Iris pigment epithelial cell (primary cell): ENCODE results near the gene TTLL11.

Experiments
- DNase-seq: peaks from one replicate; pipeline ENCODE4 v3.0.0-alpha.2; 2011; ENCODE audit warnings: low read depth

TTLL11 gene

GRCh38 chr9:122050167-122050566 is 42.9 kb downstream of the TTLL11 start:
- no peak for DNase-seq

GRCh38 chr9:122042056-122042455 is 51.1 kb downstream of the TTLL11 start:
- DNase-seq: no peak

DNA sequence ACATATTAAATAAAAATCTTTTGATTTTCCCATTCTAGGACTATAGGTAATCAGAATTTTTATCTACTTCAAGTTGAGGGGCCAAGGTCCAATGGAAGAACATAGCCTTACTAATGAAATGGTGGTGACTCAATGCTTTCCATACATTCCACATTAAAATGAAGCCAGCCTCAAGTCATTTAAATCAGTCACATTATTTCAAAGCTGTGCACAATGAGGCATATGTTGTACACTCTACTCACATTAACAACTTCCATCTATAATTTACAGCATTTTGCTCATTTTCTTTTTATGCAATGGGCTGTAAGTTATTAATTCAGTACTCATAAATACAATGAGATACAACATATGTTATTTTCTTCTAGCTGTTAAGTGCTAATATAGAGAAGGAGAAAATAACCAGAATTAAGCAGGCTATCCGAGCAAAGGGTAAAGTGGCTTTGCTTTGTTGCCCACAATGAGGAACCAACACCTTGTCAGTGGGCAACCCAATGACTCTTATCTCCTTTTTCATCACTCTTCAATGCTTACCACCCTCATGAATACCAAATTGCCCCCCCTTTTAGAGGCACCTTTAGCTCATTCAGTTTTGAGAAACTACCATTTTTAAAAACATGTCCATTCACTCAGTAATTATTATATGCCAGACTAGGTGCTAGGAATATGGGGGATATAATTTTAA is 52.4 kb downstream of the TTLL11 start:
- no peak for DNase-seq

GRCh38 chr9:122039234-122039633 is 53.9 kb downstream of the TTLL11 start:
- DNase-seq: no peak

DNA sequence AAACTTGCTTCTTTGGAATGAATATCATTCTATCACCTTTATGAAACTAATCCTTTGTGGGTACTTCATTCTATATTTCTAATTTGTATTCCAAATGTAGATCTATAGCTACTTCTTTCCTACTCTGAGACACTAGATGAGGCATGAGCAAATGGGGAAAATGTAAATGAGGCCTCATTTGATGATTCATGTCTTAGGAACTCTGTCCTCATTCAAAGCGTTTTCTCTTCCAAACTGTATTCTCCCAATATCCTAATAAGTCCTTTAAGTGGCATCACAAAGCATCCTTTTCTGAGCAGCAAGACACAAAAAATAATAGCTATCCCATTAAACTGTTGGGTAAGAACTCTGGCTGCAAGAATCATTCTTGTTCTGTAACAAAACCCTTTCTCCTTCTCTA is 56.1 kb downstream of the TTLL11 start:
- DNase-seq: peak; percentile 42

GRCh38 chr9:122036408-122036807 is 56.7 kb downstream of the TTLL11 start:
- DNase-seq: no peak

GRCh38 chr9:122033775-122034373 is 59.2 kb downstream of the TTLL11 start:
- DNase-seq: no peak

- no peak for DNase-seq
Measured at GRCh38 chr9:122032346-122032745, 60.8 kb downstream of the TTLL11 start.

DNA sequence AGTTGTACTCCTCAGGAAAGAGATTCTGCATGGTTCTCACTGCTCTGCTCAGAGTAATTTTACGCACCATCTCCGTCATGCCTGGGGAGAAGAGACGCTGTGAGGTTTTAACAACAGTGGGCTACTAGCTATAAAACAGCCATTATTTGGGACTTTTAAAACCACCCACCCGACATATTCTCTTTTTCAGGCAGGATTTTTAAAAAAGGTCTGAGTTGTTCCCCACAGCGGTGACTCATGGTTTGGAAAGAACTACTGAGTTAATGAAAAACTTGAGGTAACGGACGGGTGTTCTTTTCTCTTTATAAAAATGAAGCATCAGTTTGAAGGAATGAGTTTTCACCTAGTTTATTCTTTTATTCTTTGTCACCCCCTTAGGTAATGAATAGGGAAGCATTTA is 61.3 kb downstream of the TTLL11 start:
- no peak for DNase-seq

DNA sequence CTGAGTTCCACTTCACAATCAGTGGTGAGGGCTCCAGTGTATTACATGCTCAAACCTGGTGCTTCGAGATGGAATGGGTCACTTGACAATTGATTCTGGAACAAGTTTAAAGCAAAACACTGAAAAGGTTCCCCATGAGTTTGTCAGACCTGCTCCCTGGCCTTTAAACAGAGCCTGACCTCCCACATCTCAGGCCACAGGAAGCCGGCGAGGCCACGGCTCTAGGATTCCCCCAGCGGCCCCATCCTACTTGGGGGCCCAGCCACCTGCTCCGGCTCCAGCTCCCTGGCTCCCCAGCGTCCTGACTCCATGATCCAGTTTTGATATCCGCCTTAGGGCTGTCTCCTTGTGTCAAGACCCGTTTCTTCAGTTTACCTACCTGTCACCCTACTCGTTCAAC is 62.0 kb downstream of the TTLL11 start:
- DNase-seq: no peak

GRCh38 chr9:122030357-122030756 is 62.8 kb downstream of the TTLL11 start:
- DNase-seq: no peak

DNA sequence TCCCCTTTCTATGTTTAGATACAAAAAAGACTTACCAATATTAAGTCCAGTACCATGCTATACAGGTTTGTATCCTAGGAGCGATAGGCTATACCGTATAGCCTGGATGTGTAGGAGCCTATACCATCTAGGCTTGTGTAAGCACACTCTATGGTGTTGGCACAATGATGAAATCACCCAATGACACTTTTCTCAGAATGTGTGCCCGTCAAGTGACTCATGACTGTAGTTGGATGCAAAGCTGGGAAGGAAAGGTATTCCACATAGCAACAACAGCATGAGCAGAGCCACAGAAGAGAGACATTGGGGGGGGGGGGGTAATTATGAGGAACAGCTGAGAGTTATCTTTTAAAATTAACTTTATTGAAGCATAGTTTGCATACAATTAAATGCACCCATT is 63.2 kb downstream of the TTLL11 start:
- no peak for DNase-seq

DNA sequence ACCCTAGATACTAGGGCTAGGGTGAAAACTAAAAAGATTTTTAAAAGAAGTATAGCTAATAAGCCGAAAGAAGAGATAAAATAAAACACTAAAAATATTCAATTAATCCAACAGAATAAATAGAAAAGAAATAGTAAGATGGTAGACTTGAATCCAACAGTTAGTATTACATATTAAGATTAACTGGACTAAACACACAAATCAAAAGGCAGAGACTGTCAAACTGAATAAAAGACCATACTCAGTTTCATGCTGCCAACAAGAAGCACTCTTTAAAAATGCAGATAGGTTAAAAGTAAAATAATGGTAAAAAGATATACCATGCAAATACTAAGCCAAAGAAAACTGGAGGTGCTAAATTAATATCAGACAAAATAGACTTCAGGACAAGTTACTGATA is 65.0 kb downstream of the TTLL11 start:
- no peak for DNase-seq

DNA sequence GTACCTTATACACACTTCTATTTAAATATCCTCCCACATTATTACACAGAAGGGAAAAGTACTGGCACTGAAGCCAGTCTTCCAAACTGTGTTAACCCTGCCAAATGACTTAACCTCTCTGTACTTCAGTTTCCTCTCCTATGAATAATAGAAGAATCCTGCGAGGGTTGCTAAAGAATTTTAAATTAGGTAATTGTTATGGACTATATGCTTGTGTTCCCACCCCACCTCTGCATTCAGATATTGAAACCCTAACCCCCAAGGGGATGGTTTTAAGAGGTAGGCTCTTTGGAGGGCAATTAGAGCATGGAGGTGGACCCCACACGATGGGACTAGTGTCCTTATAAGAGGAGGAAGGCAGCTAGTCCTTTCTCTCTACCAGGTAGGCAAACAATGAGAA is 72.7 kb downstream of the TTLL11 start:
- peak; percentile 35 for DNase-seq

GRCh38 chr9:122016744-122017143 is 76.4 kb downstream of the TTLL11 start:
- DNase-seq: no peak

- DNase-seq: no peak
Measured at GRCh38 chr9:122016309-122016708, 76.8 kb downstream of the TTLL11 start.

- DNase-seq: no peak
Measured at GRCh38 chr9:122015170-122015821, 77.8 kb downstream of the TTLL11 start.

- DNase-seq: no peak
Measured at GRCh38 chr9:122011818-122012498, 81.2 kb downstream of the TTLL11 start.

GRCh38 chr9:122008559-122008958 is 84.5 kb downstream of the TTLL11 start:
- DNase-seq: no peak

GRCh38 chr9:122007837-122008236 is 85.3 kb downstream of the TTLL11 start:
- DNase-seq: no peak

DNA sequence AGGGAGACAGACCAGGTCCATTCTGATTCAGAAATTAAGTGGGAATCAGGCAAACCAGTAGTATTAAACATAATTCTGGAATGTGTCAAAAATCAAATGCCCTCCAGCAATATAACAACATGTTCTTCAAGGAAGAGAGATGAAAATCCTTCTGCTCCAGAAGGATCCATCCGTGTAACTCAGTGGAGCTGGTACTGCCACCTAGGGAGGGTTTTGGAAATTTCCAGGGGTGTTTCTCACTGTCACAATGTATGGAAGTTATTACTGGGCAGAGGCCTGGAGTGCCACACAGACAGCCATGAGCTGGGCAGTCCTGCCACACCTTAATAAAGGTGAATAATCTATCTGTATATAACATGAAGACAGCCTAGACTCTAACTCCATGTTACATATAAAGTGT is 87.5 kb downstream of the TTLL11 start:
- DNase-seq: no peak

- no peak for DNase-seq
Measured at GRCh38 chr9:122004589-122004988, 88.5 kb downstream of the TTLL11 start.
